ENCODE data around the gene CARHSP1. TPM values are rescaled to one million over a fixed set of nuclear protein-coding genes. Genes with fewer than 3 reads are reported as not detected.
"Not testable (repeated sequence)": the region's sequence is repeated elsewhere in the genome, so short reads cannot be mapped to it uniquely, and the experiment has no call there.

Gene CARHSP1
- total and polyA plus RNA-seq, 9 of the 15 experiments (the other 6 are each of a cell fraction or from before 2014, with no cell fraction given), result 5.8 to 114 (median 41.1) TPM

DNA sequence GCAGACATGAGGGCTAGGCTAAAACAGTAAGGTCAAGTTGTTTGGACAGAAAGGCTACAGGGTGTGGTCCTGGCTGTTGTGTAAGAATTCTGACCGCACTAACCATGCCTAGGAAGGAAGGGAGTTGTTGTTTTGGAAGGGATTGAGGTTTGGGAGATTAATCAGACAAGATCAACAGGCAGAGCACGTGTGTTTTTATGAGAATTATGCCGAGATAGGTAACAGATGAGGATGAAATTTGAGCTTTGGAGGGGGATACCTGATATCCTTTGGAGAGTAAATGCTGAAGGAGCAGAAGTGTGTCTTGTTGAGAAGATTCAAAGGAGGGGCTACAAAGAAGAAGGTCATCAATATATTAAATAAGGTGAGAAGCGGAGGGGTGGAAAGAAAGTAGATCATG is 26.8 kb downstream of the CARHSP1 start:
- POLR2A ChIA-PET, ATAC-seq: not testable (repeated sequence)

DNA sequence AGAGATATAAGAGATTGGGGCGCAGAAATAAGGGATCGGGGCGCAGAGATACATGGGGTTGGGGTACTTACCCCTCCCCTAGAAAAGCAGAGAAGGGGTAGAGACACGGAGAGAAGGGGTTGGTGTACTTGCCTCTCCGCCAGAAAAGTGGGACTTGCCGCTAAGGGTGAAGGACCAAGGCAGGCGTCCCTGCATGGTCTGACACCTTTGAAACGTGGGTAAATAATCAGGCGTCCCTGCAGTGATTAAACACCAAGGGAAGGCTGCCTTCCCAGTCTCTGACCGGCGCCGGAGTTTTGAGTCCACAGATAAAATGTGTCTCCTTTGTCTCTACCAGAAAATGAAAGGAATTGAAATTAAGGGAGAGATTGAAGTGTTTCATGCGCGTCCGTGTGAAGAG is 31.2 kb downstream of the CARHSP1 start:
- H3K27ac ChIP-seq (ENCODE audit: extremely low read depth, low read depth, low read length); H3K9ac ChIP-seq (ENCODE audit: insufficient read depth in 1 of 2, low read depth in 2 of 2, low read length in 2 of 2); H3K79me2 ChIP-seq (ENCODE audit: control insufficient read depth, insufficient read depth, low read length); FAIRE-seq; H3K4me2 ChIP-seq (ENCODE audit: insufficient read depth, low read length); ATAC-seq; H2AFZ ChIP-seq (ENCODE audit: low read depth, low read length); H3K27me3 ChIP-seq (ENCODE audit: control insufficient read depth in 2 of 2, insufficient read depth in 2 of 2, low read length in 2 of 2); H3K4me3 ChIP-seq; in situ Hi-C loops (cut with MboI); H3K36me3 ChIP-seq (ENCODE audit: control insufficient read depth, insufficient read depth, low read length); CTCF ChIA-PET (ENCODE audit: low intra/inter-chr PET ratio); H4K20me1 ChIP-seq (replicated peaks; ENCODE audit: control insufficient read depth, insufficient read depth, low read length); DNase-seq (ENCODE audit: extremely low read depth in 1 of 4, low spot score in 3 of 4); intact Hi-C loops (cut with micrococcal nuclease); H3K9me3 ChIP-seq (replicated peaks; ENCODE audit: control insufficient read depth, insufficient read depth, low read depth, low read length); POLR2A ChIA-PET; H3K9me1 ChIP-seq (ENCODE audit: control insufficient read depth, insufficient read depth, low read length); BruUV-seq (replicated peaks); H3K4me1 ChIP-seq (replicated peaks in 1 of 2; ENCODE audit: control insufficient read depth in 2 of 2, insufficient read depth in 2 of 2, low read length in 2 of 2): not testable (repeated sequence)
- WGBS (ENCODE audit: insufficient coverage, low coverage, missing lambda C conversion rate), result 88% methylated on average over 11 of the region's 15 CpGs

More for the DNA sequence above, 26.8 kb downstream of the CARHSP1 start:
- CTCF ChIA-PET (ENCODE audit: low intra/inter-chr PET ratio); H3K4me2 ChIP-seq (ENCODE audit: insufficient read depth, low read length); H3K9me1 ChIP-seq (ENCODE audit: control insufficient read depth, insufficient read depth, low read length); intact Hi-C loops (cut with micrococcal nuclease); H3K79me2 ChIP-seq (ENCODE audit: control insufficient read depth, insufficient read depth, low read length); BruUV-seq (replicated peaks); H3K27me3 ChIP-seq (ENCODE audit: control insufficient read depth in 2 of 2, insufficient read depth in 2 of 2, low read length in 2 of 2); DNase-seq (ENCODE audit: extremely low read depth in 1 of 4, low spot score in 3 of 4); H3K4me1 ChIP-seq (replicated peaks in 1 of 2; ENCODE audit: control insufficient read depth in 2 of 2, insufficient read depth in 2 of 2, low read length in 2 of 2); H3K9me3 ChIP-seq (replicated peaks; ENCODE audit: control insufficient read depth, insufficient read depth, low read depth, low read length); H3K9ac ChIP-seq (ENCODE audit: insufficient read depth in 1 of 2, low read depth in 2 of 2, low read length in 2 of 2); H2AFZ ChIP-seq (ENCODE audit: low read depth, low read length); H3K4me3 ChIP-seq; H4K20me1 ChIP-seq (replicated peaks; ENCODE audit: control insufficient read depth, insufficient read depth, low read length); FAIRE-seq; in situ Hi-C loops (cut with MboI); H3K27ac ChIP-seq (ENCODE audit: extremely low read depth, low read depth, low read length): not testable (repeated sequence)
- peaks cover 14% of the 10 kb centered on the region; the same call in 1 of the 3 replicates for H3K36me3 ChIP-seq (ENCODE audit: control insufficient read depth, insufficient read depth, low read length)
- 51% methylated on average over 3 of the region's 4 CpGs for WGBS (ENCODE audit: insufficient coverage, low coverage, missing lambda C conversion rate)
- 0 out of 2 replicates have a peak, but pooled peaks have one; percentile 31 for TF ChIP-seq CEBPB (tag; IDR thresholded peaks at IDR 0.05)

DNA sequence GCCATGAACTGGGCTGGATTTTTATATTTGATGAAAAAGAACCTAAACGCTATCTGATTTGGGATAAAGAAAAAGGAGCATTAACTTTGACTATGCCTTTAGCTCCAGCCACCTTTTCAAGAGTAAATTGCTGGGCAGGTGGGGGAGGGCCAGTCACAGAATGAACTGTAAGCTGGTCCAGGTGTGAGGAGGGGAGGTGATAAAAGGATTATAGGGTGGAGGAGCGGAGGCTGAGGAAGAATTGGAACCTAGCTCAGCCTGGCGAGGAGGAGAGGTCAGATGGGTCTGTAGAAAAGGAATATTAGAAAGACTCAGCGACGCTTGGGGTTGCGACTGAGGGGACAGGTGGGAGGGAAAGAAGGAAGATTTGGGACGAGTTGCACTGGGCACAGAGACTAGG is 32.0 kb downstream of the CARHSP1 start:
- H2AFZ ChIP-seq (ENCODE audit: low read depth, low read length); H3K27me3 ChIP-seq (ENCODE audit: control insufficient read depth in 2 of 2, insufficient read depth in 2 of 2, low read length in 2 of 2); BruUV-seq (replicated peaks); H4K20me1 ChIP-seq (replicated peaks; ENCODE audit: control insufficient read depth, insufficient read depth, low read length); DNase-seq (ENCODE audit: extremely low read depth in 1 of 4, low spot score in 3 of 4); ATAC-seq; H3K27ac ChIP-seq (ENCODE audit: extremely low read depth, low read depth, low read length); H3K4me1 ChIP-seq (replicated peaks in 1 of 2; ENCODE audit: control insufficient read depth in 2 of 2, insufficient read depth in 2 of 2, low read length in 2 of 2); intact Hi-C loops (cut with micrococcal nuclease); H3K4me3 ChIP-seq; H3K79me2 ChIP-seq (ENCODE audit: control insufficient read depth, insufficient read depth, low read length); H3K36me3 ChIP-seq (ENCODE audit: control insufficient read depth, insufficient read depth, low read length); H3K9me1 ChIP-seq (ENCODE audit: control insufficient read depth, insufficient read depth, low read length); H3K9ac ChIP-seq (ENCODE audit: insufficient read depth in 1 of 2, low read depth in 2 of 2, low read length in 2 of 2); FAIRE-seq; H3K4me2 ChIP-seq (ENCODE audit: insufficient read depth, low read length); CTCF ChIA-PET (ENCODE audit: low intra/inter-chr PET ratio); H3K9me3 ChIP-seq (replicated peaks; ENCODE audit: control insufficient read depth, insufficient read depth, low read depth, low read length); in situ Hi-C loops (cut with MboI): not testable (repeated sequence)
- POLR2A ChIA-PET, result interaction anchor here (0.7 kb wide), 1 partner anchor 10 kb away, joined by 3 read pairs; no protein-coding TSS in a partner anchor
- WGBS (ENCODE audit: insufficient coverage, low coverage, missing lambda C conversion rate), result 73% methylated on average over 4 of the region's 7 CpGs

Data from K562 (cell line).